NCI-H345 treated with DMSO at 0.1 percent for 48 hours (cell line): ENCODE measurements around the gene DNAH10.
"Not testable (repeated sequence)": the region's sequence is repeated elsewhere in the genome, so short reads cannot be mapped to it uniquely, and the experiment has no call there.

Experiments
- DNase-seq: peaks from one replicate; lab custom pipeline; 2025; ENCODE audit not compliant: unreplicated experiment; lab: John Stamatoyannopoulos, UW

Gene DNAH10

GRCh38 chr12:123903301-123904065, 141.4 kb downstream of the DNAH10 start:
- no peak for DNase-seq

GRCh38 chr12:123905319-123905925, 143.3 kb downstream of the DNAH10 start:
- DNase-seq: no peak

- DNase-seq: no peak
Observed at GRCh38 chr12:123906711-123907420, 144.8 kb downstream of the DNAH10 start.

- DNase-seq: no peak
Observed at GRCh38 chr12:123907726-123908476, 145.8 kb downstream of the DNAH10 start.

GRCh38 chr12:123908884-123909725, 147.0 kb downstream of the DNAH10 start:
- DNase-seq: no peak

GRCh38 chr12:123910057-123910456, 148.0 kb downstream of the DNAH10 start:
- DNase-seq: no peak

GRCh38 chr12:123910761-123911193, 148.7 kb downstream of the DNAH10 start:
- no peak for DNase-seq

- not testable (repeated sequence) for DNase-seq
Observed at GRCh38 chr12:123911672-123912409, 149.7 kb downstream of the DNAH10 start.

- DNase-seq: no peak
Observed at GRCh38 chr12:123912415-123913380, 150.6 kb downstream of the DNAH10 start.

GRCh38 chr12:123914726-123915333, 152.7 kb downstream of the DNAH10 start:
- no peak for DNase-seq

GRCh38 chr12:123916729-123917128, 154.6 kb downstream of the DNAH10 start:
- no peak for DNase-seq

- no peak for DNase-seq
Observed at GRCh38 chr12:123917337-123917850, 155.3 kb downstream of the DNAH10 start.

GRCh38 chr12:123919980-123920360, 157.9 kb downstream of the DNAH10 start:
- no peak for DNase-seq

GRCh38 chr12:123923038-123923437, 160.9 kb downstream of the DNAH10 start:
- no peak for DNase-seq

GRCh38 chr12:123923927-123924326, 161.8 kb downstream of the DNAH10 start:
- DNase-seq: no peak

GRCh38 chr12:123924539-123924938, 162.4 kb downstream of the DNAH10 start:
- no peak for DNase-seq

GRCh38 chr12:123928274-123928865, 166.3 kb downstream of the DNAH10 start:
- DNase-seq: no peak
